ENCODE measurements around the gene NTSR2.

Gene NTSR2

DNA sequence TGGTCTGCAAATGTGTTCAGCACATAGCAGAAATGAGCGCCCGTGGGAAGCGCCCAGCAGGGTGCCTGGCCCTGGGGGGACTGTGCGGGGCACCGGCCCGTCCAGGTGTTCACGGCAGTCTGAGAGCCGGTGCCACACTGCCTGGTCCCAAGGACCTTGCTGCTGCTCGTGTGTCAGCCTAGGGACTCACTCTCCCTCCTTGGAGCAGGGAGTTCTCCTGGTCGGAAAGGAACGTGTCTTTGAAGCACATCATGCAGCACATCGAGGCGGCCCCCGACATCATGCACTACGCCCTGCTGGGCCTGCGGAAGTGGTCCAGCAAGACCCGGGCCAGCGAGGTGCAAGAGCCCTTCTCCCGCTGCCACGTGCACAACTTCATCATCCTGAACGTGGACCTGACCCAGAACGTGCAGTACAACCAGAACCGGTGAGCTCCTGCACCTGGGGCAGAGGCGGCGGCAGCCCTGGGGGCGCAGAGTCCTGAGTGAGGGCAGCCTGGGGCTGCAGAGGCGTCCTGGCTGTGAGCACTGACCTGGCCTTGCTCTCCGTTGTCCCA, 36.0 kb downstream of the NTSR2 start:
- H3K27me3 ChIP-seq, result no peaks in the 10 kb centered on the region
- no peak overlapping the region for H3K4me3 ChIP-seq
- H3K4me1 ChIP-seq, result no peaks in the 10 kb centered on the region
- no peak overlapping the region for H3K27ac ChIP-seq
- H3K9me3 ChIP-seq (replicated peaks in 1 of 11), result no peaks in the 10 kb centered on the region
- H3K9ac ChIP-seq, result no peak overlapping the region
- TF ChIP-seq Cebpa-rat (IDR thresholded peaks at IDR 0.05), result no peak
- H3K36me3 ChIP-seq, result 0 out of 22 replicates have a peak, but pooled peaks cover 0 to 5% (median 0%) of the 10 kb centered on the region in 11 experiments
- H4K20me1 ChIP-seq, result peaks cover 0 to 3% (median 0%) of the 10 kb centered on the region in 11 experiments; a peak in 1 of 22 replicates
- no peak overlapping the region for H3K4me2 ChIP-seq

DNA sequence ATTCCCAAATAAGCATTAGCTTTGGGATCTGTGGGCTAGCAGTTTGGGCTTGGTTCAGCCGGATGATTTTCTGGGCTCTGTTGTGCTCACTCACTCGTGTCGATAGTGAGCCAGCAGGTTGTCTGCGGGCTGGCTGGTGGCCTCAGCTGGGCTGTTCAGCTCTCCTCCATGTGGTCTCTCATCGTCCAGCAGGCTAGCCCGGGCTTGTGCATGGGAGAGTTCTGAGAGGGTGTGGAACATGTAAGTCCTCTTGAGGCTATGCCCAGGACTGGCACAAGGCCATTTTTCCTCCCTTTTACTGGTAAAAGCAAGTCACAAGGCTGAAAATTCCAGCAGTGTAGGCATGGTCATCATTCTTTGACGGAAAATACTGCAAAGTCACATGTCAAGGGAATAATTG, 38.5 kb downstream of the NTSR2 start:
- no peak overlapping the region for H3K9ac ChIP-seq
- peaks cover 0 to 13% (median 0%) of the 10 kb centered on the region in 11 experiments; a peak in 3 of 22 replicates for H3K36me3 ChIP-seq
- TF ChIP-seq Cebpa-rat (IDR thresholded peaks at IDR 0.05), result no peak
- no peaks in the 10 kb centered on the region for H3K27me3 ChIP-seq
- H3K9me3 ChIP-seq (replicated peaks in 1 of 11), result peaks cover 0 to 11% (median 8%) of the 10 kb centered on the region in 11 experiments; a peak in 14 of 22 replicates
- no peak overlapping the region for H3K4me2 ChIP-seq
- H4K20me1 ChIP-seq, result peaks cover 0 to 3% (median 0%) of the 10 kb centered on the region in 11 experiments; a peak in 1 of 22 replicates
- H3K27ac ChIP-seq, result no peak overlapping the region
- no peaks in the 10 kb centered on the region for H3K4me1 ChIP-seq
- no peak overlapping the region for H3K4me3 ChIP-seq

- Histone ChIP-seq H3K4me1 (no peaks in the 10 kb centered on the region), H3K9me3 (replicated peaks in 1 of 11) (peaks cover 0 to 11% (median 8%) of the 10 kb centered on the region in 11 experiments; a peak in 14 of 22 replicates), H3K9ac (no peak overlapping the region), H3K36me3 (peaks cover 0 to 13% (median 0%) of the 10 kb centered on the region in 11 experiments; a peak in 3 of 22 replicates), H3K27ac (no peak overlapping the region), H4K20me1 (peaks cover 0 to 3% (median 0%) of the 10 kb centered on the region in 11 experiments; a peak in 1 of 22 replicates), H3K4me2 (no peak overlapping the region), H3K4me3 (no peak overlapping the region), H3K27me3 (no peaks in the 10 kb centered on the region)
- TF ChIP-seq Cebpa-rat (IDR thresholded peaks at IDR 0.05), result no peak
These were observed 39.1 kb downstream of the NTSR2 start for GRCh38 chr2:11630855-11631254.

DNA sequence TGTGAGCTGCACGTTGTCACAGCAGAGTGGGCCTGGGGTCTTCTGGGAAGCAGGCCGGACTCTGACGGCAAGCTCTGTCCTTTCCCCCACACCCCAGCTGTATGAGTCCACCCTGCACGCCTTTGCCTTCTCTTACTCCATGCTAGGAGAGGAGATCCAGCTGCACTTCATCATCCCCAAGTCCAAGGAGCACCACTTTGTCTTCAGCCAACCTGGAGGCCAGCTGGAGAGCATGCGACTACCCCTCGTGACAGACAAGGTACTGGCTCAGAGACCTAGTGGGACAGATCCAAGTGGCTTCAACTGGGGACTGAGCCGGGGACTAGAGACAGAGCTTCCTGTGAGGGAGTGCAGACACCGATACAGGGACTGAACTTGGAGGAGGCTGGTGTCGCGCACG, 40.1 kb downstream of the NTSR2 start:
- no peaks in the 10 kb centered on the region for H3K27me3 ChIP-seq
- peaks cover 0 to 5% (median 0%) of the 10 kb centered on the region in 10 experiments; a peak in 1 of 20 replicates for H3K4me1 ChIP-seq
- TF ChIP-seq Cebpa-rat (IDR thresholded peaks at IDR 0.05), result no peak
- H3K9ac ChIP-seq, result no peak overlapping the region
- peaks cover 0 to 13% (median 0%) of the 10 kb centered on the region in 11 experiments; a peak in 3 of 22 replicates for H3K36me3 ChIP-seq
- H3K9me3 ChIP-seq (replicated peaks in 1 of 11), result peaks cover 0 to 11% (median 8%) of the 10 kb centered on the region in 11 experiments; a peak in 14 of 22 replicates
- H3K4me2 ChIP-seq, result no peak overlapping the region
- H3K27ac ChIP-seq, result no peak overlapping the region
- H4K20me1 ChIP-seq, result peaks cover 0 to 3% (median 0%) of the 10 kb centered on the region in 11 experiments; a peak in 1 of 22 replicates
- H3K4me3 ChIP-seq, result no peak overlapping the region

DNA sequence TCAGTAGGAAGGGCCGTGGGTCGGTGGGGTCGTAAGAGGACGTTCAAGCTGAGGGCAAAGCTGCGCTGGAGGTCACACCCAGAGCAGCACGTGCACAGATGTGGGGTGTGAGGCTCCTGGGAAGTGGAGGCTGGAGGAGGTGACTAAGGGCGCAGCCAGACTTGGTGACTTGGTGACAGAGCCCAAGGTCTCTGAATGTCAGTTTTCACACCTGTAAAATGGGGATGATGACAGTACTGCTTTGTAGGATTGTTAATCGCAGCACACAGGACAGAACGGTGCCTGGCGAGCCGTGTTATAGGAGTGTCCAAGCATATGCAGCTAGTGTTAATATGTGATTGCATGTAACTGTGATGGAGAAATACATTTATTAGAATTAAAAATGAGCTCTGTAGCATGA, 40.8 kb downstream of the NTSR2 start:
- Histone ChIP-seq H3K4me2 (no peak overlapping the region), H3K27ac (no peak overlapping the region), H3K4me1 (peaks cover 0 to 7% (median 0%) of the 10 kb centered on the region in 10 experiments; a peak in 1 of 20 replicates), H3K9ac (no peak overlapping the region), H4K20me1 (0 out of 22 replicates have a peak, but pooled peaks cover 0 to 3% (median 0%) of the 10 kb centered on the region in 11 experiments), H3K36me3 (peaks cover 0 to 13% (median 0%) of the 10 kb centered on the region in 11 experiments; a peak in 3 of 22 replicates), H3K27me3 (no peaks in the 10 kb centered on the region), H3K9me3 (replicated peaks in 1 of 11) (peaks cover 0 to 11% (median 8%) of the 10 kb centered on the region in 11 experiments; a peak in 14 of 22 replicates), H3K4me3 (no peak overlapping the region)
- no peak for TF ChIP-seq Cebpa-rat (IDR thresholded peaks at IDR 0.05)

DNA sequence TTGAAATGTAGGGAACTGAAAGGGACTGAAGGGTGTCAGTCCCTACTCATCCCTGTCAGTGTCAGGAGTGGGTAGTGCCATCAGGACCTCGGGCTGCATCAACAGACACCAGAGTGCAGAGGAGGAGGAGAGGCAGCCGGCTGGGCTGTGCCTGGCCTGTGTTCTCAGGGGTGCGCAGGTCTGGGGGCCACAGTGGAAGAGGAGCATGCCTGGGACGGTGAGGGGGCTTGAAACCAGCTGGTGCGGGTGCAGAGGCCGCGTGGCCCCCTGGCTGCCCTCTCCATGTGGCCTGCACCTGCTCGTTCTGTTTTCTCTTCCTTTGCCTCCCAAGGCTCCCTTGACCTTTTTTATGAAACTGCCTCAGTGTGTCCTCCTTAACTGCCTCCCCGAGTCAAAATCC, 41.3 kb downstream of the NTSR2 start:
- Histone ChIP-seq H3K9ac (no peak overlapping the region), H3K27me3 (no peaks in the 10 kb centered on the region), H4K20me1 (0 out of 22 replicates have a peak, but pooled peaks cover 0 to 3% (median 0%) of the 10 kb centered on the region in 11 experiments), H3K27ac (no peak overlapping the region), H3K9me3 (replicated peaks in 1 of 11) (peaks cover 0 to 11% (median 8%) of the 10 kb centered on the region in 11 experiments; a peak in 14 of 22 replicates), H3K4me1 (peaks cover 0 to 7% (median 0%) of the 10 kb centered on the region in 10 experiments; a peak in 1 of 20 replicates), H3K4me2 (no peak overlapping the region), H3K36me3 (peaks cover 0 to 13% (median 0%) of the 10 kb centered on the region in 11 experiments; a peak in 3 of 22 replicates), H3K4me3 (no peak overlapping the region)
- TF ChIP-seq Cebpa-rat (IDR thresholded peaks at IDR 0.05), result no peak

DNA sequence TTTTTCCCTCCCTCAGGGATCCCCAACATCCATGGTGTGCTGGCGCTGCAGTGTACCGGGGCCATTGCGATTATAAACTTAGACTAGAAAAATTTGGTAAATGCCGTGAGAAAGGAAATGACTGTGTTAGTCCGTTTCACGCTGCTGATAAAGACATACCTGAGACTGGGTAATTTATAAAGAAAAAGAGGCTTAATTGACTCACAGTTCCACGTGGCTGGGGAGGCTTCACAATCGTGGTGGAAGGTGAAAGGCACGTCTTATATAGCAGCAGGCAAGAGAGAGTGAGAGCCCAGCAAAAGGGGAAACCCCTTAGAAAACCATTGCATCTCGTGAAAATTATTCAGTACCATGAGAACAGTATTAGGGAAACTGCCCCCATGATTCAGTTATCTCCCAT, 44.3 kb downstream of the NTSR2 start:
- no peak for TF ChIP-seq Cebpa-rat (IDR thresholded peaks at IDR 0.05)
- Histone ChIP-seq H3K27ac (no peak overlapping the region), H3K9me3 (replicated peaks in 1 of 11) (peaks cover 0 to 11% (median 8%) of the 10 kb centered on the region in 11 experiments; a peak in 14 of 22 replicates), H4K20me1 (0 out of 22 replicates have a peak, but pooled peaks cover 0 to 3% (median 0%) of the 10 kb centered on the region in 11 experiments), H3K27me3 (no peaks in the 10 kb centered on the region), H3K4me3 (no peak overlapping the region), H3K4me1 (peaks cover 0 to 7% (median 0%) of the 10 kb centered on the region in 10 experiments; a peak in 1 of 20 replicates), H3K4me2 (no peak overlapping the region), H3K36me3 (peaks cover 0 to 8% (median 0%) of the 10 kb centered on the region in 11 experiments; a peak in 3 of 22 replicates), H3K9ac (no peak overlapping the region)

DNA sequence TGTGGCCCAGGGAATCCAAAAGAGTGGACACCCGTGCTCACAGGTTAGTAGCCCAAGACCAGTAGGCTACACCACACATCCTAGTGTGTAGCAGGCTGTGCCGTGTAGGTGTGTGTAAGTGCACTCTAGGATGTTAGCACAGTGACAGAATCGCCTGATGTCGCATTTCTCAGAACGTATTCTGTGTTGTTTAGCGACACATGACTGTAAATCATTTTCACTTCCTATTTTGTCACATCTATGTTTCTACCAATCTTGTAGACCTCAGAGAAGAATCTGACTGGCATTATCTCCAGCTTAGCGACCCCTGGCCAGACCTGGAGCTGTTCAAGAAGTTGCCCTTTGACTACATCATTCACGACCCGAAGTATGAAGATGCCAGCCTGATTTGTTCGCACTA, 45.1 kb downstream of the NTSR2 start:
- Histone ChIP-seq H3K4me2 (peak overlapping the region in 1 of 11 experiments; percentile 6; a peak in 1 of 22 replicates), H3K36me3 (peaks cover 0 to 8% (median 0%) of the 10 kb centered on the region in 11 experiments; a peak in 3 of 22 replicates), H3K27me3 (no peaks in the 10 kb centered on the region), H3K4me1 (peaks cover 0 to 7% (median 0%) of the 10 kb centered on the region in 10 experiments; a peak in 1 of 20 replicates), H3K9ac (no peak overlapping the region), H3K4me3 (no peak overlapping the region), H3K27ac (no peak overlapping the region), H4K20me1 (0 out of 22 replicates have a peak, but pooled peaks cover 0 to 2% (median 0%) of the 10 kb centered on the region in 11 experiments), H3K9me3 (replicated peaks in 1 of 11) (peaks cover 0 to 11% (median 8%) of the 10 kb centered on the region in 11 experiments; a peak in 14 of 22 replicates)
- no peak for TF ChIP-seq Cebpa-rat (IDR thresholded peaks at IDR 0.05)

DNA sequence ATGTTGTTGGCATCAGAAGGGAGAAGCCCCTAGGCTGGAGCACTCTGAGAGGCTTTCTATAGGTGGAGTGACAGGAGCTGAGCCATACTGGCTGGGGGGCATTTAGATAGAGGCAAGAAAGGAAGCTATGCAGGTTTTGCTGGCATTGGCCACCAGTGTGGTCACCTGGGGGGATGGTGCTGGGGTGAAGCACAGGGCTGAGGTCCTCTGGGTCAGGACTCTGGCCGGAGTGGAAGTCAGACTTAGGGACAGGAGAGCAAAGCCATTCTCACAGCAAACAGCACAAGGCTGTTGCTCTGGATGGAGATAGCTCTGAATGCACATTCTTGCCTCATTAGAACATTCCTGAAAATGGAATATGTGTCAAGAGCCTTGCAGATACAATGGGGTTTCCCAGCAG, 47.4 kb downstream of the NTSR2 start:
- Histone ChIP-seq H3K27me3 (no peaks in the 10 kb centered on the region), H4K20me1 (no peaks in the 10 kb centered on the region), H3K27ac (no peak overlapping the region), H3K36me3 (peaks cover 0 to 8% (median 0%) of the 10 kb centered on the region in 11 experiments; a peak in 3 of 22 replicates), H3K9me3 (replicated peaks in 1 of 11) (peaks cover 0 to 10% (median 8%) of the 10 kb centered on the region in 11 experiments; a peak in 14 of 22 replicates), H3K4me3 (no peak overlapping the region), H3K4me1 (peaks cover 0 to 7% (median 0%) of the 10 kb centered on the region in 10 experiments; a peak in 1 of 20 replicates), H3K9ac (no peak overlapping the region), H3K4me2 (no peak overlapping the region)
- TF ChIP-seq Cebpa-rat (IDR thresholded peaks at IDR 0.05), result no peak
